Measurements from ENCODE around the gene ATP5PF.
"Not testable (repeated sequence)": the region's sequence is repeated elsewhere in the genome, so short reads cannot be mapped to it uniquely, and the experiment has no call there.

The ATP5PF gene

GRCh38 chr21:25722631-25723030 is 12.1 kb downstream of the ATP5PF start:
- H3K4me3 ChIP-seq (ENCODE audit: low read depth, low read length) = no peak overlapping the region
- DNase-seq (ENCODE audit: low read depth) = no peak
- TF ChIP-seq CTCF (conservative IDR thresholded peaks at IDR 0.05; ENCODE audit: low read depth, low read length) = no peak

- H3K4me3 ChIP-seq (ENCODE audit: low read depth, low read length) = no peak overlapping the region
- DNase-seq (ENCODE audit: low read depth) = no peak
- TF ChIP-seq CTCF (conservative IDR thresholded peaks at IDR 0.05; ENCODE audit: low read depth, low read length) = no peak
Measured at GRCh38 chr21:25721987-25722386, 12.7 kb downstream of the ATP5PF start.

GRCh38 chr21:25717491-25718147 is 17.1 kb downstream of the ATP5PF start:
- no peak overlapping the region for H3K4me3 ChIP-seq (ENCODE audit: low read depth, low read length)
- no peak for TF ChIP-seq CTCF (conservative IDR thresholded peaks at IDR 0.05; ENCODE audit: low read depth, low read length)
- peak; percentile 72 for DNase-seq (ENCODE audit: low read depth)

- DNase-seq (ENCODE audit: low read depth); H3K4me3 ChIP-seq (ENCODE audit: low read depth, low read length): not testable (repeated sequence)
Measured at GRCh38 chr21:25714066-25714465, 20.6 kb downstream of the ATP5PF start.

- DNase-seq (ENCODE audit: low read depth) = no peak
- TF ChIP-seq CTCF (conservative IDR thresholded peaks at IDR 0.05; ENCODE audit: low read depth, low read length) = no peak
- no peak overlapping the region for H3K4me3 ChIP-seq (ENCODE audit: low read depth, low read length)
Measured at GRCh38 chr21:25710550-25710949, 24.2 kb downstream of the ATP5PF start.

GRCh38 chr21:25709684-25710265 is 24.9 kb downstream of the ATP5PF start:
- no peak for TF ChIP-seq CTCF (conservative IDR thresholded peaks at IDR 0.05; ENCODE audit: low read depth, low read length)
- no peak overlapping the region for H3K4me3 ChIP-seq (ENCODE audit: low read depth, low read length)
- no peak for DNase-seq (ENCODE audit: low read depth)

- TF ChIP-seq CTCF (conservative IDR thresholded peaks at IDR 0.05; ENCODE audit: low read depth, low read length) = peak; percentile 71
- DNase-seq (ENCODE audit: low read depth) = peak; percentile 71
- no peak overlapping the region for H3K4me3 ChIP-seq (ENCODE audit: low read depth, low read length)
Measured at GRCh38 chr21:25708467-25709065, 26.1 kb downstream of the ATP5PF start.

All from choroid plexus epithelial cell (primary cell).